Stimulated activated CD8-positive, alpha-beta memory T cell treated with anti-CD3 and anti-CD28 coated beads, Interleukin-15, amount 100 ng/mL, for 4 hours (primary cell): ENCODE results near the gene E2F4.
A peak's percentile ranks its signal among the peaks of the same experiment; 100 is the strongest.

Source experiments
- DNase-seq, 2 donors: peaks; one replicate each; pipeline ENCODE4 v3.0.0-alpha.2; 2020; ENCODE audit warnings: low read depth in 2 of 2

The E2F4 gene

GRCh38 chr16:67208154-67208896, 16.4 kb downstream of the E2F4 start:
- DNase-seq: no peak

DNA sequence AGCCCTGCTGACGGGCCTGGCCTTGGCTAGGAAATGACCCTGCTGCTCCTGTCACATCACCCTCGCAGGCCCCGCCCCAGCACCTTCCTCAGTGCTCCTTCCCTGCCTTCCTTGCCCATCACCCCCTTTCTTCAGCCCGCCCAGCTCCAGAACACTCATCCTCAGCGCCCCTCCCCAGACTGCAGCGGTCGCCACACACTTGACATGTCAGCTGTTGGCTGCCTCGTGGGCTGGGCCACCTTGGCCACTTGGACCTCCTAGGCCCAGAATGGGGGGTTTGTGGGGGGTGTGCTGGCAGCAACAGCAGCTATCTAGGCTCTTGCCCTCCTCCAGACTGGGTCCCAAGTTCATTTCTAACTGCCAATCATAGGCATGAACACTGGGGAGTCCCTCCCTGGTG, 17.6 kb downstream of the E2F4 start:
- no peak for DNase-seq

- no peak for DNase-seq
Measured at GRCh38 chr16:67210069-67210937, 18.3 kb downstream of the E2F4 start.

DNA sequence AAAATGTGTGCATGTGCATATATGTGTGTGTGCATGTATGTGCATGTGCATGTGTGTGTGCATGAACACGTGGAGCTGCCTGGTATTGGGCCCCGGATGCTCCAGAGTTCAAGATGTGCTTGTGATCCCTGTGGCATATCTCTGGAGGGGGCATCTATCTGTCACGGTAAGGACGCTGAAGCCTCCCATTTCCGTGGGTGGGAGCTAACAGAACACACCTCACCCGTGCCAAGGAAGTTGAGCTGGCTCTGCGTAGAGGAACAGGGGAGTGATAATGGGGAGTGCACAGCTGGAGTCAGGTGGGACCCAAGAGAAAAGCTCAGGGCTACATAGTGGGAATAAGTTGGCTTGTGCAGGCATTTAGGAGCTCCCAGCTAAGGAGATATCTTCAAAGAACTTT, 19.7 kb downstream of the E2F4 start:
- DNase-seq: no peak

GRCh38 chr16:67212766-67213165, 20.8 kb downstream of the E2F4 start:
- no peak for DNase-seq

- DNase-seq: no peak
Measured at GRCh38 chr16:67213197-67214019, 21.5 kb downstream of the E2F4 start.

- DNase-seq: no peak
Measured at GRCh38 chr16:67215706-67216105, 23.8 kb downstream of the E2F4 start.

GRCh38 chr16:67216612-67217490, 24.9 kb downstream of the E2F4 start:
- DNase-seq: no peak

- no peak for DNase-seq
Measured at GRCh38 chr16:67223992-67224391, 32.0 kb downstream of the E2F4 start.

GRCh38 chr16:67226295-67226803, 34.4 kb downstream of the E2F4 start:
- no peak for DNase-seq

DNA sequence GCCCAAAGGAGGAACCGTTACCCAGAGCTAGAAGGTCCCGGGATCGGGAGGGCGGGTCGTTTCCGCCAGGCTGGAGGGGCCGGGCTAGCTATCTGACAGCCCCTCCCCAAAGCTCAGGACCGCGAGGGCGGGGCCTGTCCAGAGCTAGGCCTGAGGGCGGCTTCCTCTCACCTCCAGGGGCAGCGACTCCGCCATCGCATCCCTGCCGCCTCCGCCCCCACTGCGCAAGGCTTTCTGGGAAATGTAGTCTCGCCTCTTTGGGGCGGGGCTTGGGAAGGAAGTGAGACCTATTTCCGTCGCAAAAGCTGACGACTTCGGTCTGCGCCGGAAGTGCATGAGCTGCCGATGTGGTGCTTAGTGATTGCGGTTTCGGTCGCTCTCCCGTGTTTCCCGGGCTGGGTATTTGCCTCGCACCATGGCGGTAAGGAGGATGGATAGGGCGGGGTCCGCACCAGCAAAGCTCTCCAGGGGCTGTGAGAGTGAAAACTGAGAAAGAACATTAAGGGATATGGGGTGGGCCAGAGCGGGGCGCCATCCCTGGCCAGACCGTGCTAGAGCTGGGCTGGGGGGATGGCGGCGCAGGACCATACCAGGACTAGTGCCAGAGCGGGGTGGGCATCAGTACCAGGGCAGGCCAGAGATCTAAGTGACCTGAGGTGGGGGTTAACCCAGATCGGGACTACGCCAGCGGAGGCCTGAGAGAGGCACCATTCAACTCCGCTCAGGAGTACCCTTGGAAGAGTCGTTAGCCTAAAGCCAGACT, 35.0 kb downstream of the E2F4 start, which contains the start of gene TMEM208:
TMEM208 (plus strand) TSS at position 327 of the 763 bp plus-strand sequence; CDS start at position 416, 89 bp downstream.
- DNase-seq: peak; percentile 97

- DNase-seq: no peak
Measured at GRCh38 chr16:67227567-67227921, 35.6 kb downstream of the E2F4 start.

GRCh38 chr16:67228034-67228785, 36.3 kb downstream of the E2F4 start:
- DNase-seq: no peak

DNA sequence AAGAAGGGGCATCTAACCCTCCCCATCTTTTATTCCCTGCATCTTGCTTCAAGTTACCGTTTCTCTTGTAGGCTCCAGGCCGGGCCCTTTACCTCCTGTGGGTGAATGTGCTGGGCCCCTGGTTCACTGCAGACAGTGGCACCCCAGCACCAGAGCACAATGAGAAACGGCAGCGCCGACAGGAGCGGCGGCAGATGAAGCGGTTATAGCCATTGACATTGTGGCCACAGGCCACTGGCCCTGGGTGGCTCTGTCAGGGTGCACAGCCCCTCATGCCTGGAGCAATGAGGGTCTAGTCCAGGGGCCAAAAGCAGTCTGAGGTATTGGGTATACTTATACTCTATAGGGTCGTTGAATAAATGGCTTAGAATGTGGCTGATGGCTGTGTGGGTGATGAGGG, 37.0 kb downstream of the E2F4 start:
- no peak for DNase-seq

DNA sequence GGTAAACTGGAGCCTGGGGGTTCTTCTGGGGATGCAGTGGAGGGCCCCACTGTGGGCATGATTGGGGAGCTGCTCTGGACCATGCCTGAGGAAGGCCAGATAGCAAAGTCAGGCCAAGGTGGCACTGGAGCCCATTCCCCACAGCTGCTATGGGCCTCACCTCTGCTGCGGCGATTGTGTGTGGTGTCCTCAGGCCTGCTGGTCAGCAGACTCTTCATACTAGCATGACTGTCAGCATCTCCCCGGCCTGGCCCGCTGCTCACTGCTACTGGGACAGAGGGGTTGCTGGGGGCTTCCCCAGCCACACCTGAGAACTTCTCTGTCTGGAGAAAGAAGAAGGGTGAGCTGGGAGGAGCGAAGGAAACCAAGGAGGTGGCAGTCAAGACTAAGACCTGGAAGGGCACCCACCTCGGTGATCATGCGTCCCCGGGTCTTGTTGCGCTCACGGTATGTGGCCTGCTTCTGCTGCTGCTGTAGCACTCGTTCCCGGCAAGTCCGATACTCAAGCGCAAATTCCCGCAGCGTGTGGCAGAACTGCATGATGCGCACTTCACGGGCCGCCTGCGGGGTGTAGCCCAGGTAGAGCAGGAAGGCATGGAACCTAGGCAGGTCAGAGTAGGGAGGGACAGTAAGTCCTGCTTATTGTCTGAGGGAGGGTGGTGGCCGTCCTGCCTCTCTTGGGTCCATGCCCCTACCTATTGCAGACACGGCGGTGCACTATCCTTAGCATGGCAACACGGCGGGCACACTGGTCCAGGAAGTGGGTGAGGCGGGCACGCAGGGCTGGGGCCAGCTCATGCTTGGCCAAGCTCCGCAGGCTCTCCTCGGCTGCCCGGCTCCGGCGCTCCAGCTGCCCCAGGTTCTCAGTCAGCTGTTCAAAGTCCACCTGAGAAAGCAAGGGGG, 38.2 kb downstream of the E2F4 start:
- DNase-seq: no peak

DNA sequence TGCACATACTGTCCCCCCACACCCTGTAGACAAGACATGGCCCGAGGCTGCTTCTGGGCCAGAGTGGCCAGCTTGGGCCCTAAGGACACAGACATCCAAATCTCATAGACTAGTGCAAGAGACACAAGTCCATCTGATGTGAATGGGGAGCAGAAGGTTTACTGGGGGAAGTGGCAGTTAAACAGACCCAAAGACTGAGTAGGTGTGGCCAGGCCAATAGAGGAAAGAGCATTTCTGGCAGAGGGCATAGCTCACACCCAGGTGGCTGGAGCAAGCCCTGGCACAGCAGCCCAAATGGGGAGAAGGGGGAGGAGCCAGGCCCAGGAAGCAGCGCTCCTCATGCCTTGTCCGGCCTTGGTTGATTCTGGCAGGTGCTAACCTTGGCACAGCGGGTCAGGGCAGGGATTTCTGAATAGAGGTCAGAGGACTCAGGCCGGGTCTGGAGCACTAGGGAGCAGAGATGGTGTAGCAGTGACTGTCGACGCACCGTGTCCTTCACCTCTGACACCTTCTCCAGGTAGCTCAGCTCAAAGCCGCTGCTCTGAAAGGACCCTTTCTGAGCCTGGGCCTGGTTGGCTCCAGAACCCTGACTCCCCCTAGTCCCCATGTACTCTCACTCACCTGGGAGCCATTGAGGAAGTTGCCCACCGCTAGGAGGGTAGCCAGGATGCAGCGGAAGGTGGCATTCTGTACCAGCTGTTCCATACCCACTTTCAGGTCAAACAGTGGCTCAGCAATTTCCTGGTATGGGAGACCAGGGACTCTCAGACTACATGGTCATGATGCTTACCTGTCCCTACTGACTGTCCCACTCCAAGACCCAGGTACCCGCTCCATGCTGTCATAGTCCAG, 39.1 kb downstream of the E2F4 start:
- DNase-seq: no peak

DNA sequence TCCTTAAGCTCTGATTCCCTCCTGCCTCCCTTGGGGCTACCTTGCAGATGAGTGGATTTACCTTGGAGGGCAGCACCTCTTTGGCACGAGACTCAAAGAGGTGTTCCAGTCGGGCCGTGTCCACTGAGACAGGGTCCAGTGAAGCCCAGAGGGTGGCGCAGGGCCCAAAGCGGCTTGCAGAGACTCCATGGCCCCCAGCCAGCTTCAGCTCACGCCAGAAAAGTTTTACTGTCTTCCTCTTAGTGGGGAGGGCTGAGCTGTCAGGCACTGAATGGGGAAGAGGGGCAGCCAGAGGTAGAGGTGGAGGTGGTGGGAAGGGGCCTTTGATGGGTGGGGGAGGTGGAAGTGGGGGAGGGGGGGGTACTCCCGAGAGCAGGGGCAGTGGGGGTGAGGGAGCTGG, 41.6 kb downstream of the E2F4 start:
- DNase-seq: no peak
